Nephron progenitor cell (in vitro differentiated cells): Measurements from ENCODE around the gene RBMS1.

Source experiments
- DNase-seq: peaks from one replicate; pipeline ENCODE4 v3.0.0; 2021
- H3K27ac Mint-ChIP-seq: 2 replicates; pipeline ENCODE4 v1.8.0; 2021; ENCODE audit warnings: mild to moderate bottlenecking, moderate library complexity, mixed read lengths
- H3K27me3 Mint-ChIP-seq: 2 replicates; pipeline ENCODE4 v1.8.0; 2021; ENCODE audit warnings: mild to moderate bottlenecking, low read depth, mixed read lengths; ENCODE audit not compliant: poor library complexity
- H3K36me3 Mint-ChIP-seq: 2 replicates; pipeline ENCODE4 v1.8.0; 2021; ENCODE audit warnings: low read depth, mixed read lengths
- H3K4me1 Mint-ChIP-seq: 2 replicates; pipeline ENCODE4 v1.8.0; 2021; ENCODE audit warnings: mixed read lengths
- H3K4me3 Mint-ChIP-seq: 2 replicates; pipeline ENCODE4 v1.8.0; 2021; ENCODE audit warnings: mild to moderate bottlenecking, moderate library complexity, mixed read lengths
- H3K9me3 Mint-ChIP-seq: 2 replicates; pipeline ENCODE4 v1.8.0; 2021; ENCODE audit warnings: mild to moderate bottlenecking, moderate library complexity, mixed read lengths
- CTCF ChIP-seq: fragments of 200-600 bp; sonication (generic); IDR thresholded peaks from 2 replicates; pipeline ENCODE4 v1.5.0; 2021; ENCODE audit warnings: antibody characterized with exemption

Gene RBMS1

DNA sequence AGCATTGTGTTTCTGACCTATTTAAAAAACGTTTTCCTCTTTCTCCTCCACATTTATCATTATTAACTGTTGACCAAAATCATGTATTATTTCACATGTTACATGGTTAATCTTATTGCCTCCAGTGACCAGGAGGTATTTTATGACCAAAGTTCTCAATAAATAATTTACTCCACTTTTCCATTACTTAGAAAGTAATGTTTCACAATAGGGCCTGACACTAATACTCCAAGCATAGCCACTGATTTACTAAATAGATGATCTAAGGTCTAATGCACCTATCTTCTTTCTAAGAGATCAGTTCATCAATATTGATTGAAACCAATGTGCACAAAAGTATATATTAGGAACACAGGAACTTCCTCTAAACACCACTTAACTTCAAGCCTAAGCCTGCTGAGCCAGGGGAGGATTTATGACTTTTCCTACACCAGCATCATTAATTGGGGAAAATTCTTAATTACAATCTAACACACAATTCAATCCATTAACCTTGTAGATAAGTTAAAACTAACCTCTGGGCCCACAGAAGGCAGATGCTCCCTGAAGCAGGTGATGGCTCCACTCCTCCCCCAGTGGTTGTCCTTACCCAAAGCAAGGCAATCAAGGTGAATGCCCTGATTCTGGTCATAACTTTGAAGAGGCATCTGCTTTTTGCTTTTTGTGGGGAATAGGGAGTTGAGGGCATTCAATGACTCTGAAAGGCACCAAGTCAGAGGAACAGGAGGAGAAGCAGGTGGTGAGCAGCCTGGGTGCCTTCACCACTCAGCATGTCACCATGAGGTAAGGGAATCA is 33.9 kb downstream of the RBMS1 start:
- Mint-ChIP-seq H3K27me3 (no peaks in the 10 kb centered on the region), H3K9me3 (no peaks in the 10 kb centered on the region), H3K36me3 (peaks cover 39% of the 10 kb centered on the region), H3K27ac (peak overlapping the region; percentile 68), H3K4me1 (peaks cover 29% of the 10 kb centered on the region), H3K4me3 (no peak overlapping the region)
- DNase-seq, result no peak
- no peak for TF ChIP-seq CTCF

DNA sequence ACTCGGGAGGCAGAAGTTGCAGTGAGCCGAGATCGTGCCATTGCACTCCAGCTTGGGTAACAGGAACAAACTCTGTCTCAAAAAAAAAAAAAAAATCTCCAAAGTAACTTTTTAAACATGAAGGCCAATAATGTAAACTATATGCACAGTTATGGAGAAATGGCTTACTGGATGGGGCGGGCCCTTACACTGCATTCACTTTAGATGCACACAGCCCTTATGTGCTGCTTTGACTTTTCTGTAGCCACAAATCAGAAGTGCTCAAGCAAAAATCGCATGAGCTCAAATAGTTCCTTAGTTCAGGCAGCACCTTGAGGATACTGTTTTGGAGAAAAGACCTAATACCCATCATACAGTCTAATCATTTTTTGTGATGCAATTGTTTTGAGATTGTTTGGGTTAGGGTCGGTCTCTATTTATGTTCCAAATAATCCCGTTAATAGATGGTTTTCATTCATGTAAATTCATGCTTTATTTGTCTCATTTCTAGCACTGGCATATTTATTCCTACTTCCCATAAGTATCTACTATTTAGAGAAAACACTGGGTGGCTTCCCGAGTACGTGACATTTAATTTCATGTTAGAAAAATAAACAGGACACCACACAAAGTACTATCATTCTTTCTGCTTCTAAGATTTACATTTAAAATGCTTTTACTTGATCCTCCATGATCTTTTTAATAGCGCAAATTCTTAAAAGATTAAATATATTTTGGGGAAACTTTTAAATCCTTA is 34.7 kb downstream of the RBMS1 start:
- Mint-ChIP-seq H3K27ac (peak overlapping the region; percentile 6), H3K4me3 (no peak overlapping the region), H3K9me3 (no peaks in the 10 kb centered on the region), H3K27me3 (no peaks in the 10 kb centered on the region), H3K36me3 (peaks cover 36% of the 10 kb centered on the region), H3K4me1 (peaks cover 25% of the 10 kb centered on the region)
- TF ChIP-seq CTCF, result no peak
- DNase-seq, result no peak

DNA sequence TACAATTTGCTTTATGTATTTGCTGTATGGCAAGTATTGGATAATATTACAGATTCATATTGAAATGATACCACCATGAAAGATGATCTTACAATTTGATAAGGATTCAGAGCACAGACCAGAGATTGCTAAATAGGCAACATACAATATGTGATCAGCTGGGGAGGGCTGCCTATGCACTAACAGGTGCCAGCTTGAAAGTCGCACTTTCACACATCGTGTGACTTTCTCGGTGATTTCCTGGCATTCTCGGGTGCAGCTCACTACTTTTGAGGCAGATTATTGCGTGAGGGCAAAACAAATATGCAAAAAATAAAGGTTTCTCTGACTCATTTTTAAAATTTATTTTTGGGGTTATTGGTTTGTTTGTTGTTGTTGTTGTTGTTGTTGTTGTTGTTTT is 36.0 kb downstream of the RBMS1 start:
- Mint-ChIP-seq H3K9me3 (no peaks in the 10 kb centered on the region), H3K4me1 (peaks cover 18% of the 10 kb centered on the region), H3K27me3 (no peaks in the 10 kb centered on the region), H3K36me3 (peaks cover 34% of the 10 kb centered on the region), H3K27ac (no peak overlapping the region), H3K4me3 (no peak overlapping the region)
- DNase-seq, result no peak
- no peak for TF ChIP-seq CTCF

DNA sequence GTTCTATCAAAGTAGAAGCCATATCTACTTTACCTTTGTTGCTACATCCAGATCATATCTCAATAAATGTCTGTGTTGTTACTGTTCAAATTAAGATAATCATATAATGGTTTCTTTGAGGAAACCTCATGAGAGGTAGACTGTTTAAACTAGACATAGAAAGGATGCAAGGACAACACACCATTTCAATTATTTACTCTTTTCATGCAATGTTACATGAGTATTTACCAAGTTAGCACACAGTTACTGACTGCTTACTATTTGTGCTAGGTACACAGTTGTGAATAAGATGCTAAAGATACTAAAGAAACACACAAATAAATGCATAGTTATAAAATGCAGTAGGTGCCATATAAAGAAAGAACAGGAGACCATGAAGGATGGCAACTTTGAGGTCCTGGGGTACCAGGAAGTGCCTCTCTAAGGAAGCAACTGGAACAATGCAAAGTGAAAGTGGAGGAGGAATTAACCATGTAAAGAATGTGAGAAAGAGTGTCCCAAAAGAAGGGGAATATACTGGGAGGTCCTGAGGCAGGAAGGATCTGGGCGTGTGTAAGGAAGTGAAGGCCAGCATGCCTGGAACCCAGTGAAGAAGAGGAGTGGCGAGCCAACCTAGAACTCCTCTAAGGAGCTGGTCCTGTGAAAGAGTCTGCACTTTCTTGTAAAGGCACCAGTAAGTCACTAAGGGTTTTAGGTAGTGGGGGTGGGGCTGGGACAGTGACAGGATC is 39.4 kb downstream of the RBMS1 start:
- Mint-ChIP-seq H3K9me3 (peaks cover 13% of the 10 kb centered on the region), H3K4me1 (peaks cover 5% of the 10 kb centered on the region)
- no peak for TF ChIP-seq CTCF

DNA sequence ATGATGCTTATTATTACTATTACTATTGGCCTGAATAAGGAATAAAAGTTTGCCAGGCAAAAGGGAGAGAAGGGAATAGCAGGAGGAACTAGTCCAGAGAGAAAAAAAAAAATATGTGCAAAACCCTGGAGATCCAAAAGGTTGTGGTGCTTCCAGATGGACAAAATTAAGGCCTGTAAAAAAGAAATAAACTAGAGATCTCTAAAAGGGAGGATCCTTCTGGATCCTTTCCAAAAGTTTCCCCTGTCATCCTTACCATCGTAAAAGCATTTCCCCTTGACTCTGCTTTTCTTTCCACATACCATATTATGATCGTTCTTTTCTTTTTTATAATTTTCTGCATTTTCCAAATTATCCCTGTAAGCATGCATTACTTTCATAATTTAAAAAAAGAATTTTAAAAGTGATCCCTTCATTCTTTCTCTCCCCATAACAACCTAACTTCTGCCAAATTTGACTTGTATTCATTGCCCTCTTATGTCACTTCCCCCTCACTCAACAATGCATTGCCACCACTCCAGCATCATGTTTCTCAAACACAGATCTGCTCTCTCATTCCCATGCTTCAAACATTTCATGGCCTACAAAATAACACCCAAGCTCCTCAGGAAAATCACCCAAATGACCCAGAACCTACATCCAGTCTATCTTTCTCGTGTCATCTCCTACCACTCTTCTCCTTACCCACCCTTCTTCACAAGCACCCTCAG is 40.3 kb downstream of the RBMS1 start:
- Mint-ChIP-seq H3K9me3 (peaks cover 19% of the 10 kb centered on the region), H3K36me3 (peaks cover 44% of the 10 kb centered on the region), H3K4me3 (no peak overlapping the region), H3K4me1 (peaks cover 5% of the 10 kb centered on the region), H3K27ac (no peak overlapping the region), H3K27me3 (no peaks in the 10 kb centered on the region)
- no peak for DNase-seq
- no peak for TF ChIP-seq CTCF

More for the DNA sequence above, 39.4 kb downstream of the RBMS1 start:
- Mint-ChIP-seq H3K4me3 (no peak overlapping the region), H3K27ac (no peak overlapping the region), H3K36me3 (peaks cover 44% of the 10 kb centered on the region), H3K27me3 (no peaks in the 10 kb centered on the region)
- no peak for DNase-seq
